ENCODE results near the gene RASAL1.

RASAL1 gene

GRCh38 chr12:113071135-113072112 lies 64.1 kb downstream of the RASAL1 start:
- no peak for DNase-seq (ENCODE audit: low spot score)

GRCh38 chr12:113070117-113070906 lies 65.2 kb downstream of the RASAL1 start:
- no peak for DNase-seq (ENCODE audit: low spot score)

- no peak for DNase-seq (ENCODE audit: low spot score)
Measured at GRCh38 chr12:113069751-113070116, 65.8 kb downstream of the RASAL1 start.

GRCh38 chr12:113069149-113069548 lies 66.4 kb downstream of the RASAL1 start:
- DNase-seq (ENCODE audit: low spot score): no peak

GRCh38 chr12:113067987-113068935 lies 67.3 kb downstream of the RASAL1 start:
- DNase-seq (ENCODE audit: low spot score): no peak

- no peak for DNase-seq (ENCODE audit: low spot score)
Measured at GRCh38 chr12:113066813-113067400, 68.7 kb downstream of the RASAL1 start.

GRCh38 chr12:113065126-113066007 lies 70.2 kb downstream of the RASAL1 start:
- DNase-seq (ENCODE audit: low spot score): peak; percentile 56

GRCh38 chr12:113064395-113065125 lies 71.0 kb downstream of the RASAL1 start:
- no peak for DNase-seq (ENCODE audit: low spot score)

GRCh38 chr12:113063396-113064350 lies 71.9 kb downstream of the RASAL1 start:
- no peak for DNase-seq (ENCODE audit: low spot score)

- DNase-seq (ENCODE audit: low spot score): no peak
Measured at GRCh38 chr12:113062502-113063395, 72.8 kb downstream of the RASAL1 start.

- no peak for DNase-seq (ENCODE audit: low spot score)
Measured at GRCh38 chr12:113061061-113061694, 74.4 kb downstream of the RASAL1 start.

GRCh38 chr12:113060336-113060960 lies 75.1 kb downstream of the RASAL1 start:
- no peak for DNase-seq (ENCODE audit: low spot score)

GRCh38 chr12:113059071-113059595 lies 76.4 kb downstream of the RASAL1 start:
- DNase-seq (ENCODE audit: low spot score): no peak

- DNase-seq (ENCODE audit: low spot score): no peak
Measured at GRCh38 chr12:113058553-113058952, 77.0 kb downstream of the RASAL1 start.

GRCh38 chr12:113057565-113058485 lies 77.7 kb downstream of the RASAL1 start:
- no peak for DNase-seq (ENCODE audit: low spot score)
